Activated B cell treated with CpG ODN at 0.5 μM for 24 hours (primary cell): ENCODE measurements around the gene RNASE8. TPM values are rescaled to one million over a fixed set of nuclear protein-coding genes. Genes with fewer than 3 reads are reported as not detected.

ENCODE experiments used
- ATAC-seq: fragments of 200-7000 bp; cut with Tn5 transposase; one replicate; pipeline ENCODE4 v1.10.0; 2021; ENCODE audit warnings: low read depth, mild to moderate bottlenecking, moderate library complexity
- CTCF ChIA-PET: fragments of 350-600 bp; sonication (Branson Sonifier 250); formaldehyde crosslinking; loops from one replicate; lab custom pipeline; 2021; ENCODE audit warnings: antibody characterized with exemption; lab: Charles Lee
- POLR2A ChIA-PET: fragments of 350-600 bp; sonication (Branson Sonifier 250); formaldehyde crosslinking; loops from one replicate; lab custom pipeline; 2021; ENCODE audit warnings: antibody characterized with exemption; lab: Charles Lee
- DNase-seq: peaks from one replicate; pipeline ENCODE4 v3.0.0; 2022
- H3K27ac Mint-ChIP-seq: one replicate; pipeline ENCODE4 v1.8.0; 2020; ENCODE audit warnings: mixed read lengths
- H3K27me3 Mint-ChIP-seq: one replicate; pipeline ENCODE4 v1.8.0; 2021; ENCODE audit warnings: mixed read lengths
- H3K36me3 Mint-ChIP-seq: one replicate; pipeline ENCODE4 v1.8.0; 2021; ENCODE audit warnings: low read depth, mixed read lengths
- H3K4me1 Mint-ChIP-seq: one replicate; pipeline ENCODE4 v1.8.0; 2021; ENCODE audit warnings: mixed read lengths
- H3K4me3 Mint-ChIP-seq: one replicate; pipeline ENCODE4 v1.8.0; 2020; ENCODE audit warnings: mild to moderate bottlenecking, mixed read lengths
- H3K9me3 Mint-ChIP-seq: one replicate; pipeline ENCODE4 v1.8.0; 2020; ENCODE audit warnings: mixed read lengths
- CTCF ChIP-seq: fragments of 200-600 bp; IDR thresholded peaks from one replicate; pipeline ENCODE4 v1.8.0; 2022; ENCODE audit warnings: antibody characterized with exemption, mild to moderate bottlenecking
- intact Hi-C: fragments of 100-400 bp; cut with micrococcal nuclease; formaldehyde crosslinking; loops from one replicate; pipeline ENCODE4 v1.15.1; 2024
- total RNA-seq: library from RNA; stranded (reverse); gene quantifications from 2 replicates; pipeline ENCODE4 v1.2.3, GENCODE V29; 2022

RNASE8 gene
- total RNA-seq, 1 donor from 2014 or later: not detected

GRCh38 chr14:21029917-21030316, 27.7 kb upstream of the RNASE8 start, which contains the start of gene TPPP2:
TPPP2 (plus strand) TSS chr14:21030217; CDS start chr14:21030582, 365 bp downstream.
- ATAC-seq: no peak
- DNase-seq: no peak
- POLR2A ChIA-PET: no interaction called here
- Mint-ChIP-seq H3K4me1 (peaks cover 3% of the 10 kb centered on the region), H3K9me3 (no peaks in the 10 kb centered on the region), H3K4me3 (no peak within 1 kb of the TSS), H3K36me3 (peaks cover 2% of the 10 kb centered on the region), H3K27me3 (peaks cover 8% of the 10 kb centered on the region), H3K27ac (no peak within 1 kb of the TSS)
- CTCF ChIA-PET: no interaction called here
- no peak for TF ChIP-seq CTCF
- intact Hi-C loops: no loop called here

GRCh38 chr14:21030531-21030930, 27.1 kb upstream of the RNASE8 start:
- Mint-ChIP-seq H3K9me3 (no peaks in the 10 kb centered on the region), H3K27ac (no peak overlapping the region), H3K4me3 (no peak overlapping the region), H3K4me1 (no peaks in the 10 kb centered on the region), H3K27me3 (peaks cover 10% of the 10 kb centered on the region), H3K36me3 (no peaks in the 10 kb centered on the region)
- ChIA-PET POLR2A (no interaction called here), CTCF (interaction anchor here (1.4 kb wide), 1 partner anchor 10 kb away, joined by 3 read pairs; no protein-coding TSS in a partner anchor)
- no peak for DNase-seq
- ATAC-seq: no peak
- intact Hi-C loops: no loop called here
- TF ChIP-seq CTCF: no peak

GRCh38 chr14:21032326-21033132, 25.1 kb upstream of the RNASE8 start:
- ChIA-PET CTCF (interaction anchor here (0.6 to 3.8 kb wide), 3 partner anchors 8 to 22 kb away, joined by 3 to 21 read pairs (median 3); no protein-coding TSS in a partner anchor), POLR2A (interaction anchor here (1.3 kb wide), 1 partner anchor 18 kb away, joined by 4 read pairs; no protein-coding TSS in a partner anchor)
- Mint-ChIP-seq H3K27me3 (peaks cover 10% of the 10 kb centered on the region), H3K9me3 (no peaks in the 10 kb centered on the region), H3K4me1 (no peaks in the 10 kb centered on the region), H3K36me3 (no peaks in the 10 kb centered on the region), H3K27ac (no peak overlapping the region), H3K4me3 (no peak overlapping the region)
- DNase-seq (no peak), ATAC-seq (no peak)
- intact Hi-C loops: no loop called here
- no peak for TF ChIP-seq CTCF

GRCh38 chr14:21033133-21033698, 24.4 kb upstream of the RNASE8 start:
- H3K27ac Mint-ChIP-seq: no peak overlapping the region
- intact Hi-C loops: no loop called here
- H3K9me3 Mint-ChIP-seq: no peaks in the 10 kb centered on the region
- ChIA-PET CTCF (interaction anchor here (3.8 kb wide), 1 partner anchor 18 kb away, joined by 21 read pairs; no protein-coding TSS in a partner anchor), POLR2A (interaction anchor here (1.3 kb wide), 1 partner anchor 18 kb away, joined by 4 read pairs; no protein-coding TSS in a partner anchor)
- no peak for TF ChIP-seq CTCF
- no peaks in the 10 kb centered on the region for H3K4me1 Mint-ChIP-seq
- no peak for DNase-seq
- ATAC-seq: no peak
- no peak overlapping the region for H3K4me3 Mint-ChIP-seq
- H3K27me3 Mint-ChIP-seq: peaks cover 10% of the 10 kb centered on the region
- no peaks in the 10 kb centered on the region for H3K36me3 Mint-ChIP-seq

GRCh38 chr14:21034707-21035106, 22.9 kb upstream of the RNASE8 start, which contains the start of gene RNASE13:
RNASE13 (minus strand) TSS chr14:21034807; CDS start chr14:21034288, 519 bp downstream.
- DNase-seq (no peak), ATAC-seq (no peak)
- no peak within 1 kb of the TSS for H3K27ac Mint-ChIP-seq
- intact Hi-C loops: no loop called here
- no peaks in the 10 kb centered on the region for H3K4me1 Mint-ChIP-seq
- ChIA-PET CTCF (interaction anchor here (1.0 to 3.8 kb wide), 3 partner anchors 15 to 20 kb away, joined by 3 to 21 read pairs (median 19); no protein-coding TSS in a partner anchor), POLR2A (no interaction called here)
- no peak within 1 kb of the TSS for H3K4me3 Mint-ChIP-seq
- TF ChIP-seq CTCF: no peak
- no peaks in the 10 kb centered on the region for H3K36me3 Mint-ChIP-seq
- no peaks in the 10 kb centered on the region for H3K9me3 Mint-ChIP-seq
- H3K27me3 Mint-ChIP-seq: peaks cover 12% of the 10 kb centered on the region
